CD14-positive monocyte (primary cell): ENCODE measurements around the gene PARP16. TPM values are rescaled to one million over a fixed set of nuclear protein-coding genes. Genes with fewer than 3 reads are reported as not detected.
A peak's percentile ranks its signal among the peaks of the same experiment; 100 is the strongest.

Experiments used
- DNase-seq, 3 donors: peaks; one replicate each; pipeline ENCODE4 v3.0.0-alpha.2; 2011 to 2022
- H2AFZ ChIP-seq: 2 replicates; pipeline ENCODE4 v1.6.0; 2012; ENCODE audit warnings: mild to moderate bottlenecking, low read depth, low read length, inconsistent platforms; ENCODE audit not compliant: insufficient read depth, poor library complexity, severe bottlenecking
- H3K27ac ChIP-seq, 2 donors: 1 replicate in 1 of 2; 2 replicates in 1 of 2; pipeline ENCODE4 v1.5.1; 2012 to 2013; ENCODE audit warnings: low read length in 2 of 2, control low read depth in 1 of 2, inconsistent platforms in 1 of 2, low read depth in 1 of 2, mild to moderate bottlenecking in 1 of 2
- H3K27me3 ChIP-seq, 2 donors: one replicate each; pipeline versions ENCODE4 v1.6.0 to v1.6.1; 2011 to 2013; ENCODE audit warnings: low read length in 2 of 2; ENCODE audit not compliant: control insufficient read depth in 2 of 2, insufficient read depth in 2 of 2
- H3K36me3 ChIP-seq, 2 donors: replicated peaks in 1 of 2; 1 replicate in 1 of 2; 2 replicates in 1 of 2; pipeline versions ENCODE4 v1.5.1 to v1.6.1; 2012 to 2013; ENCODE audit warnings: low read length in 2 of 2, control low read depth in 1 of 2, inconsistent platforms in 1 of 2, mild to moderate bottlenecking in 1 of 2; ENCODE audit not compliant: insufficient read depth in 2 of 2, control insufficient read depth in 1 of 2
- H3K4me1 ChIP-seq, 2 donors: 1 replicate in 1 of 2; 2 replicates in 1 of 2; pipeline versions ENCODE4 v1.5.1 to v1.6.1; 2012 to 2013; ENCODE audit warnings: low read length in 2 of 2, control low read depth in 1 of 2, inconsistent platforms in 1 of 2, mild to moderate bottlenecking in 1 of 2, moderate library complexity in 1 of 2; ENCODE audit not compliant: insufficient read depth in 2 of 2, control insufficient read depth in 1 of 2
- H3K4me2 ChIP-seq: replicated peaks from 2 replicates; pipeline ENCODE3; 2012; ENCODE audit warnings: low read length, moderate library complexity, mild to moderate bottlenecking; ENCODE audit not compliant: poor library complexity, severe bottlenecking; ENCODE audit errors: extremely low read depth
- H3K4me3 ChIP-seq, 3 experiments: fragments of 200-600 bp in 1 of 3; sonication (generic) in 1 of 3; replicated peaks in 1 of 3; 1 replicate in 2 of 3; 2 replicates in 1 of 3; pipeline ENCODE4 v1.5.1; 2011 to 2013; ENCODE audit warnings: low read length in 3 of 3, mild to moderate bottlenecking in 3 of 3, control low read depth in 2 of 3, low read depth in 2 of 3, inconsistent platforms in 1 of 3, moderate library complexity in 1 of 3
- H3K79me2 ChIP-seq: 2 replicates; pipeline ENCODE4 v1.6.0; 2012; ENCODE audit warnings: mild to moderate bottlenecking, control low read depth, inconsistent platforms, low read length, moderate library complexity; ENCODE audit not compliant: insufficient read depth
- H3K9ac ChIP-seq: 2 replicates; pipeline ENCODE4 v1.6.0; 2017; ENCODE audit warnings: low read length, mild to moderate bottlenecking; ENCODE audit not compliant: insufficient read depth, poor library complexity, severe bottlenecking
- H3K9me3 ChIP-seq, 2 donors: replicated peaks in 1 of 2; 1 replicate in 1 of 2; 2 replicates in 1 of 2; pipeline versions ENCODE4 v1.5.1 to v1.6.1; 2012 to 2013; ENCODE audit warnings: low read length in 2 of 2, control low read depth in 1 of 2; ENCODE audit not compliant: control insufficient read depth in 1 of 2, insufficient read depth in 1 of 2
- H4K20me1 ChIP-seq: 2 replicates; pipeline ENCODE4 v1.6.0; 2012; ENCODE audit warnings: mild to moderate bottlenecking, low read length, control low read depth, moderate library complexity; ENCODE audit not compliant: insufficient read depth
- H3K27ac Mint-ChIP-seq, 7 donors: one replicate each; pipeline ENCODE4 v1.8.0; 2020; ENCODE audit warnings: mild to moderate bottlenecking in 7 of 7, mixed read lengths in 7 of 7, moderate library complexity in 6 of 7, inconsistent platforms in 2 of 7
- H3K27me3 Mint-ChIP-seq, 3 donors: one replicate each; pipeline ENCODE4 v1.8.0; 2021 to 2022; ENCODE audit warnings: low read depth in 3 of 3, mild to moderate bottlenecking in 3 of 3, mixed read lengths in 3 of 3, moderate library complexity in 3 of 3, inconsistent platforms in 1 of 3
- H3K36me3 Mint-ChIP-seq, 2 donors: one replicate each; pipeline ENCODE4 v1.8.0; 2020; ENCODE audit warnings: mixed read lengths in 2 of 2, inconsistent platforms in 1 of 2, mild to moderate bottlenecking in 1 of 2
- H3K4me1 Mint-ChIP-seq: one replicate; pipeline ENCODE4 v1.8.0; 2020; ENCODE audit warnings: mild to moderate bottlenecking, mixed read lengths
- H3K4me3 Mint-ChIP-seq, 2 donors: one replicate each; pipeline ENCODE4 v1.8.0; 2020; ENCODE audit warnings: mild to moderate bottlenecking in 2 of 2, mixed read lengths in 2 of 2, moderate library complexity in 1 of 2
- H3K9me3 Mint-ChIP-seq, 7 donors: one replicate each; pipeline ENCODE4 v1.8.0; 2020 to 2022; ENCODE audit warnings: mixed read lengths in 7 of 7, mild to moderate bottlenecking in 6 of 7, moderate library complexity in 6 of 7, inconsistent platforms in 2 of 7
- CTCF ChIP-seq: fragments of 200-600 bp; IDR thresholded peaks from one replicate; pipeline ENCODE4 v1.8.0; 2022; ENCODE audit warnings: antibody characterized with exemption, mild to moderate bottlenecking
- WGBS: methylation state at CpG from one replicate; pipeline ENCODE4 v1.1.5; 2013; ENCODE audit warnings: missing lambda C conversion rate; ENCODE audit not compliant: insufficient coverage; 5-methylcytosine and 5-hydroxymethylcytosine counted together
- intact Hi-C, 2 donors: fragments of 100-400 bp; cut with micrococcal nuclease; formaldehyde crosslinking; loops; one replicate each; pipeline versions ENCODE4 v1.15.0 to v1.15.1; 2023
- polyA plus RNA-seq, 3 donors: library from polyadenylated mRNA; depleted of rRNA in 1 of 3; unstranded in 2 of 3; stranded (reverse) in 1 of 3; fragments of 300-500 nt in 2 of 3; fragments of >200 nt in 1 of 3; fragmentation: Illumina TruSeq in 2 of 3; gene quantifications; 1 replicate in 2 of 3; 2 replicates in 1 of 3; pipeline ENCODE4 v1.2.3, GENCODE V29; 2012 to 2021

PARP16 gene
- polyA plus RNA-seq, 3 donors, result 4.8 to 6.9 (median 5.7) TPM

- no peaks in the 10 kb centered on the region for H3K9me3 ChIP-seq
- H3K79me2 ChIP-seq, result no peaks in the 10 kb centered on the region
- peaks cover 13 to 40% (median 25%) of the 10 kb centered on the region in 3 donors for H3K27me3 Mint-ChIP-seq
- no peaks in the 10 kb centered on the region for H3K9me3 Mint-ChIP-seq
- H3K4me2 ChIP-seq, result no peak overlapping the region
- intact Hi-C loops, result no loop called here
- no peak overlapping the region for H3K27ac ChIP-seq
- H3K36me3 Mint-ChIP-seq, result no peaks in the 10 kb centered on the region
- H2AFZ ChIP-seq, result peak overlapping the region; percentile 27
- 80% methylated on average over 1 of the region's 2 CpGs for WGBS
- no peak overlapping the region for H3K4me3 Mint-ChIP-seq
- H3K27ac Mint-ChIP-seq, result no peak overlapping the region
- no peak overlapping the region for H3K9ac ChIP-seq
- peaks cover 0 to 3% of the 10 kb centered on the region in 2 donors for H3K27me3 ChIP-seq
- H4K20me1 ChIP-seq, result no peaks in the 10 kb centered on the region
- no peaks in the 10 kb centered on the region for H3K36me3 ChIP-seq
- no peak for DNase-seq
- no peak overlapping the region for H3K4me3 ChIP-seq
- TF ChIP-seq CTCF, result no peak
- H3K4me1 ChIP-seq, result no peaks in the 10 kb centered on the region
- H3K4me1 Mint-ChIP-seq, result peaks cover 10% of the 10 kb centered on the region
Observed at GRCh38 chr15:65326818-65327217, 40.1 kb upstream of the PARP16 start.

- no peak overlapping the region for H3K4me2 ChIP-seq
- H4K20me1 ChIP-seq, result no peaks in the 10 kb centered on the region
- no peaks in the 10 kb centered on the region for H3K36me3 Mint-ChIP-seq
- H3K4me3 Mint-ChIP-seq, result no peak overlapping the region
- no peaks in the 10 kb centered on the region for H3K4me1 ChIP-seq
- H3K4me1 Mint-ChIP-seq, result peaks cover 10% of the 10 kb centered on the region
- no peaks in the 10 kb centered on the region for H3K36me3 ChIP-seq
- H3K79me2 ChIP-seq, result no peaks in the 10 kb centered on the region
- H3K9me3 ChIP-seq, result no peaks in the 10 kb centered on the region
- peaks cover 0 to 3% of the 10 kb centered on the region in 2 donors for H3K27me3 ChIP-seq
- no peak overlapping the region for H3K9ac ChIP-seq
- H3K9me3 Mint-ChIP-seq, result no peaks in the 10 kb centered on the region
- no peak overlapping the region for H3K27ac Mint-ChIP-seq
- no peak overlapping the region for H3K4me3 ChIP-seq
- H3K27ac ChIP-seq, result no peak overlapping the region
- H2AFZ ChIP-seq, result peak overlapping the region; percentile 27
- WGBS, result 9% methylated on average over 10 of the region's 12 CpGs
- no peak for DNase-seq
- TF ChIP-seq CTCF, result no peak
- peaks cover 14 to 42% (median 28%) of the 10 kb centered on the region in 3 donors for H3K27me3 Mint-ChIP-seq
- intact Hi-C loops, result no loop called here
Observed at GRCh38 chr15:65326117-65326526, 39.4 kb upstream of the PARP16 start.
